CD4-positive, CD25-positive, alpha-beta regulatory T cell (primary cell): ENCODE measurements around the gene TNFSF10. TPM values are rescaled to one million over a fixed set of nuclear protein-coding genes. Genes with fewer than 3 reads are reported as not detected.
"Not testable (repeated sequence)": the region's sequence is repeated elsewhere in the genome, so short reads cannot be mapped to it uniquely, and the experiment has no call there.

Source experiments
- ATAC-seq, 2 donors: fragments of 150-1000 bp; cut with Tn5 transposase; one replicate each; pipeline ENCODE4 v1.10.0; 2021; ENCODE audit warnings: low read depth in 2 of 2, moderate number of reproducible peaks in 2 of 2, moderate library complexity in 1 of 2
- DNase-seq, 3 donors: peaks; one replicate each; pipeline versions ENCODE4 v3.0.0 to v3.0.0-alpha.2; 2012 to 2022; ENCODE audit warnings: mixed read lengths in 1 of 3
- H3K27ac ChIP-seq: one replicate; pipeline ENCODE4 v1.7.0; 2013; ENCODE audit warnings: mild to moderate bottlenecking, low read length; ENCODE audit not compliant: insufficient read depth, poor library complexity, severe bottlenecking
- H3K27me3 ChIP-seq: one replicate; pipeline ENCODE4 v1.7.0; 2013; ENCODE audit warnings: low read length; ENCODE audit not compliant: control insufficient read depth, insufficient read depth
- H3K36me3 ChIP-seq: one replicate; pipeline ENCODE4 v1.7.0; 2013; ENCODE audit warnings: mild to moderate bottlenecking, low read length, moderate library complexity; ENCODE audit not compliant: control insufficient read depth, insufficient read depth
- H3K4me1 ChIP-seq: 2 replicates; pipeline ENCODE4 v1.7.0; 2013; ENCODE audit warnings: mild to moderate bottlenecking, low read length; ENCODE audit not compliant: insufficient read depth, control insufficient read depth, poor library complexity, severe bottlenecking
- H3K4me3 ChIP-seq: one replicate; pipeline ENCODE4 v1.7.0; 2013; ENCODE audit warnings: low read depth, mild to moderate bottlenecking, low read length, moderate library complexity
- H3K9me3 ChIP-seq, 2 experiments: 1 replicate in 1 of 2; 2 replicates in 1 of 2; pipeline ENCODE4 v1.7.0; 2013; ENCODE audit warnings: low read length in 2 of 2, mild to moderate bottlenecking in 1 of 2, moderate library complexity in 1 of 2; ENCODE audit not compliant: control insufficient read depth in 2 of 2
- H3K27ac Mint-ChIP-seq, 3 donors: one replicate each; pipeline ENCODE4 v1.8.0; 2020 to 2022; ENCODE audit warnings: mild to moderate bottlenecking in 3 of 3, mixed read lengths in 3 of 3, moderate library complexity in 2 of 3
- H3K27me3 Mint-ChIP-seq: one replicate; pipeline ENCODE4 v1.8.0; 2022; ENCODE audit warnings: mild to moderate bottlenecking, mixed read lengths
- H3K36me3 Mint-ChIP-seq: one replicate; pipeline ENCODE4 v1.8.0; 2020; ENCODE audit warnings: mixed read lengths
- H3K4me1 Mint-ChIP-seq, 4 donors: one replicate each; pipeline ENCODE4 v1.8.0; 2020 to 2022; ENCODE audit warnings: mixed read lengths in 4 of 4, mild to moderate bottlenecking in 1 of 4
- H3K4me3 Mint-ChIP-seq, 4 donors: one replicate each; pipeline ENCODE4 v1.8.0; 2020 to 2022; ENCODE audit warnings: mild to moderate bottlenecking in 4 of 4, mixed read lengths in 4 of 4, moderate library complexity in 3 of 4
- H3K9me3 Mint-ChIP-seq, 7 donors: one replicate each; pipeline ENCODE4 v1.8.0; 2020 to 2022; ENCODE audit warnings: mixed read lengths in 7 of 7, mild to moderate bottlenecking in 3 of 7, moderate library complexity in 2 of 7
- polyA plus RNA-seq, 4 donors: library from polyadenylated mRNA; unstranded; fragments of 300-500 nt; fragmentation: Illumina TruSeq; gene quantifications; one replicate each; pipeline ENCODE4 v1.2.3, GENCODE V29; 2021
- total RNA-seq: library from RNA; stranded (reverse); gene quantifications from one replicate; pipeline ENCODE4 v1.2.3, GENCODE V29; 2022

TNFSF10 gene
- total and polyA plus RNA-seq, 5 donors from 2014 or later: 29.1 to 93.4 (median 58.0) TPM

GRCh38 chr3:172521837-172522726 is 1.1 kb downstream of the TNFSF10 start:
- not testable (repeated sequence) for H3K27me3 Mint-ChIP-seq, H3K9me3 ChIP-seq, H3K36me3 ChIP-seq, H3K36me3 Mint-ChIP-seq, H3K9me3 Mint-ChIP-seq, H3K27me3 ChIP-seq
- peaks cover 50% of the 10 kb centered on the region for H3K4me1 ChIP-seq
- Mint-ChIP-seq H3K4me3 (peak overlapping the region; percentile 93 to 98 (median 96)), H3K4me1 (peaks cover 26 to 65% (median 41%) of the 10 kb centered on the region in 4 donors), H3K27ac (peak overlapping the region; percentile 94 to 97 (median 94))
- ATAC-seq (peak in 1 of 2 donors; percentile 18), DNase-seq (peak in 1 of 3 donors; percentile 54)
- peak overlapping the region; percentile 100 for H3K4me3 ChIP-seq
- H3K27ac ChIP-seq: peak overlapping the region; percentile 81

GRCh38 chr3:172520301-172520831 is 2.9 kb downstream of the TNFSF10 start:
- peak in 1 of 3 donors; percentile 39 for DNase-seq
- peaks cover 67% of the 10 kb centered on the region for H3K4me1 ChIP-seq
- Mint-ChIP-seq H3K36me3 (peaks cover 16% of the 10 kb centered on the region), H3K9me3 (no peaks in the 10 kb centered on the region), H3K27me3 (no peaks in the 10 kb centered on the region), H3K4me3 (peak overlapping the region; percentile 93 to 96 (median 95)), H3K4me1 (peaks cover 31 to 82% (median 56%) of the 10 kb centered on the region in 4 donors), H3K27ac (peak overlapping the region; percentile 56 to 94 (median 81))
- H3K27me3 ChIP-seq: no peaks in the 10 kb centered on the region
- peak overlapping the region; percentile 100 for H3K4me3 ChIP-seq
- peak overlapping the region; percentile 26 for H3K27ac ChIP-seq
- peaks cover 2% of the 10 kb centered on the region for H3K36me3 ChIP-seq
- no peaks in the 10 kb centered on the region for H3K9me3 ChIP-seq
- ATAC-seq: peak in 1 of 2 donors; percentile 2

GRCh38 chr3:172519740-172520139 is 3.5 kb downstream of the TNFSF10 start:
- H3K36me3 ChIP-seq: peaks cover 4% of the 10 kb centered on the region
- Mint-ChIP-seq H3K36me3 (peaks cover 19% of the 10 kb centered on the region), H3K9me3 (no peaks in the 10 kb centered on the region), H3K27ac (peak overlapping the region; percentile 81 to 94 (median 87)), H3K4me1 (peaks cover 32 to 89% (median 62%) of the 10 kb centered on the region in 4 donors), H3K4me3 (peak overlapping the region; percentile 86 to 96 (median 94)), H3K27me3 (no peaks in the 10 kb centered on the region)
- DNase-seq (no peak), ATAC-seq (no peak)
- no peaks in the 10 kb centered on the region for H3K9me3 ChIP-seq
- H3K27ac ChIP-seq: peak overlapping the region; percentile 49
- H3K4me3 ChIP-seq: peak overlapping the region; percentile 100
- no peaks in the 10 kb centered on the region for H3K27me3 ChIP-seq
- peaks cover 70% of the 10 kb centered on the region for H3K4me1 ChIP-seq

GRCh38 chr3:172518929-172519640 is 4.1 kb downstream of the TNFSF10 start:
- H3K9me3 Mint-ChIP-seq: no peaks in the 10 kb centered on the region
- peaks cover 26% of the 10 kb centered on the region for H3K36me3 Mint-ChIP-seq
- peak overlapping the region in 1 of 3 donors; percentile 89 for H3K27ac Mint-ChIP-seq
- DNase-seq: no peak
- peak overlapping the region; percentile 62 for H3K27ac ChIP-seq
- peak overlapping the region; percentile 38 to 95 (median 90) for H3K4me3 Mint-ChIP-seq
- H3K4me1 Mint-ChIP-seq: peaks cover 36 to 89% (median 66%) of the 10 kb centered on the region in 4 donors
- ATAC-seq: no peak
- H3K4me1 ChIP-seq: peaks cover 70% of the 10 kb centered on the region
- no peaks in the 10 kb centered on the region for H3K27me3 Mint-ChIP-seq
- no peaks in the 10 kb centered on the region for H3K9me3 ChIP-seq
- H3K36me3 ChIP-seq: peaks cover 10% of the 10 kb centered on the region
- H3K4me3 ChIP-seq: peak overlapping the region; percentile 100
- H3K27me3 ChIP-seq: no peaks in the 10 kb centered on the region

GRCh38 chr3:172517859-172518466 is 5.3 kb downstream of the TNFSF10 start:
- no peaks in the 10 kb centered on the region for H3K27me3 ChIP-seq
- Mint-ChIP-seq H3K36me3 (peaks cover 27% of the 10 kb centered on the region), H3K4me3 (peak overlapping the region; percentile 61 to 95 (median 74)), H3K27me3 (no peaks in the 10 kb centered on the region), H3K27ac (peak overlapping the region; percentile 18 to 89 (median 39)), H3K4me1 (peaks cover 35 to 89% (median 67%) of the 10 kb centered on the region in 4 donors), H3K9me3 (peaks cover 0 to 4% (median 0%) of the 10 kb centered on the region in 7 donors)
- DNase-seq (peak in 1 of 3 donors; percentile 88), ATAC-seq (peak; percentile 61 to 74)
- H3K27ac ChIP-seq: peak overlapping the region; percentile 62
- no peaks in the 10 kb centered on the region for H3K9me3 ChIP-seq
- peaks cover 69% of the 10 kb centered on the region for H3K4me1 ChIP-seq
- peak overlapping the region; percentile 69 for H3K4me3 ChIP-seq
- peaks cover 17% of the 10 kb centered on the region for H3K36me3 ChIP-seq

GRCh38 chr3:172516318-172517214 is 6.7 kb downstream of the TNFSF10 start:
- DNase-seq: peak in 1 of 3 donors; percentile 78
- peaks cover 44 to 96% (median 77%) of the 10 kb centered on the region in 4 donors for H3K4me1 Mint-ChIP-seq

More at GRCh38 chr3:172516318-172517214, 6.7 kb downstream of the TNFSF10 start:
- Histone ChIP-seq H3K36me3 (peaks cover 28% of the 10 kb centered on the region), H3K27ac (peak overlapping the region; percentile 62), H3K4me1 (peaks cover 78% of the 10 kb centered on the region), H3K4me3 (peak overlapping the region; percentile 69), H3K9me3 (no peaks in the 10 kb centered on the region), H3K27me3 (no peaks in the 10 kb centered on the region)
- Mint-ChIP-seq H3K27ac (peak overlapping the region; percentile 85 to 98 (median 87)), H3K9me3 (peaks cover 0 to 4% (median 0%) of the 10 kb centered on the region in 7 donors), H3K27me3 (no peaks in the 10 kb centered on the region), H3K4me3 (peak overlapping the region; percentile 78 to 95 (median 86)), H3K36me3 (peaks cover 38% of the 10 kb centered on the region)
- ATAC-seq: peak; percentile 15 to 30
